ENCODE measurements around the gene AUTS2.

DNA sequence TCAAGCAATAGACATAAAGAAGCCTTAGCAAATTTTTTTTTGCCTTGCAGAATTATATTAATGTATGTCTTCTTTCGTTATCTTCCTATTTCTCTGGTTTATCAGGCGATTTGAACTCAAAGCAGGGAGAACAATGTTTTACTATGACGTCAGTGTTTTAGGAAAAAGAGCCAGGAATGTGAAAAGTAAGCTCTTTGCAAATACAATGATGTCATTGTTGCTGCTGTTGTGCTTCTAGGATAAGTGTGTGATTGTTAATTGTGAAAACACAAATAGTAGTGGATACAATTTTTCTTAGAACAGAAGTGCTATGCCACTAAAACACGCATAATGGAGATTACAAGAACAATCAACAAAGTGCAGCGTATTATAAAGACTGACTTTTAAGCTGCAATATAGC, 9.5 kb upstream of the AUTS2 start:
- TF ChIP-seq POLR2A (IDR thresholded peaks at IDR 0.05) = no peak
- TF ChIP-seq CTCF (IDR thresholded peaks at IDR 0.05) = no peak
